NCI-H82 treated with DMSO at 0.1 percent for 48 hours (cell line): ENCODE measurements around the gene GPR162.
"Not testable (repeated sequence)": the region's sequence is repeated elsewhere in the genome, so short reads cannot be mapped to it uniquely, and the experiment has no call there.

ENCODE experiments used
- DNase-seq: peaks from one replicate; lab custom pipeline; 2025; ENCODE audit not compliant: unreplicated experiment; lab: John Stamatoyannopoulos, UW

The GPR162 gene

DNA sequence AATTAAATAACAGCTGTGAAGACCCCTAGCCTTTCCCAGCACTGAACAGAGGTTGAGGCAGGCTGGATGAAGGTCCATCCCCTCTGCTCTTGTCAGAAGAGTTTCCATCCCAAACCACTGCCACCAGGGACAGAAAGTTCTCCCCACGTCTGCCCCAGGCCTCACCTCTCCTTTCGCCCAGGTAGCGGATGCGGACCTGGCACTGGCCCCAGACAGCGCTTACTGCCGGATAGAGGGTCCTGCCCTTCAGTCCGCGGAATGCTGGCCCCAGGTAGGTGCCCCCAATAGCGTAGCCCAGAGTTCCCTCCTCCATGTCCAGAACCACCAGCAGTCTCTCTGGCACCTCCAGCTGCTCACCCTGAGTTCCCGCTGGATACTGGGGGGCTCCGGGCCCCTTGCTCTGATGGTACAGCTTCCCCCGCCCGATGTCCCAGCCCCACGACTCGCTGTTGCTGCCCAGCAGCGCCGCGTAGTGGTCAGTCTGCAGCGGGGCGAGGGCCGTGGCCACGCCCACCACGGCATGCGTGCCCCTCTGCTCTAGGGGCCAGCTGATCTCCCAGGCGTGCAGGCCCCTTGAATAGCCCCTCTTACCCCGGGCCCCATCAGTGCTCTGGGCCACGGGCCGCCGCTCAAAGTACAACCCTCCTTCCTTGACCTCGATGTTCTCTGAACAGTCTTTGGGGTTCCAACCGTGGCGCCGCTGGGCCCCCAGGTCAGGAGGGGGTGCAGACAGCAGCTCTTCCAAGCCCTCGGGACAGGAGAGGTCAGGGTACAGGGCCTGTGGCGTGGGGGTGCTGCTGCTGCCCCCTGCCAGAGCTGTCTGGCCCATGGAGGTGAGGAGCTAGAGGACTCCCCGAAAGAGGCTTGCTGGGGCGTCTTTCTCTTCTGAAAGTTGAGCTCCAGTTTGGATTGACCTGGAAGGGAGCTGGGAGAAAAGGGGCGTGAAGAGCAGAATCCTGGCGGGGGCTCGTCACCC lies 50.7 kb downstream of the GPR162 start:
- peak; percentile 52 for DNase-seq

DNA sequence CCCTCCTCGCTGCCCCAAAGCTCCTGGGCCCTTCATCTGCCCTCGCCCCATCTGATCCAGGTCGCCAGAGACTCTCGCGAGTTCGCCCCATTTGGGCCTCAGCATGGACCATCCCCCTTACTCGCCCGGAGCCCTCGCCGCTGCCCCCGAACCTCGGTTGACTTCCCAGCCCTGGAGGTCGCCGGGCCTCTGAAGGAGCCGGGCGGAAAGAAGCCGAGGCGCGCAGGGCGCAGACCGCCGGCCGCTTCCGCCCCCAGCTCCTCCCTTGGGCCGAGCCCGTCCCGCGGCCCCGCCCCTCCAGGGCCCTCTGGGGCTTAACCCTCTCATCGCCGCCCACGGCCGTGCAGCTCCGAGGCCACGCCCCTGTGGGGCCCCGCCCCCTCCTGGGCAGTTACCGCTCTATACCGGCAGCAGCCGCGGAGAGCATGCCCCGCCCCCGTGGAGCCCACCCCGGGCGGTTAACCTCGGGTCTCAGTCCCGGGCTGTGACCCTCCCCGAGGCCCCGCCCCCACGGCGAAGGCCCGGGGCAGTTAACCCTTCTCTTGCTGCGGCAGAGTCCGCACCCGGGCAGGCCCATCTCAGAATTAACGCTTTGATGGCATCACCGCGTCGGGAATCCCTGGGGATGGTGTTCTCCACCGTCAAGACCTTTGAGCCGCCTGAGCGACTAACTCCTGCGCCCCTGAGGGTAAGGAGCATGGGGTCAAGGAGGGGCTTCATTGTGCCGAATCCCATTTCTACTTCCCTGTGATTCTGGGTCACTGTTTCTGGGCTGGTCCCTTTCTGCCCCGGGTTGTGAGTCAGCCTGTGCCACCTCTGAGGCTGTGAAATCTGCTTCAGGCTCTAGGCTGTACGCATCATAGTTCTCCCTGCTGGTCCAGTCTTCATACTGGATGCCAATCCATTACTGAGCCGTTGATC lies 51.7 kb downstream of the GPR162 start, which contains the start of gene SPSB2:
Gene SPSB2 (minus strand): TSS at position 210 of the 921 bp plus-strand sequence. CDS start 402 bp downstream, outside the sequence.
- peak; percentile 90 for DNase-seq

DNA sequence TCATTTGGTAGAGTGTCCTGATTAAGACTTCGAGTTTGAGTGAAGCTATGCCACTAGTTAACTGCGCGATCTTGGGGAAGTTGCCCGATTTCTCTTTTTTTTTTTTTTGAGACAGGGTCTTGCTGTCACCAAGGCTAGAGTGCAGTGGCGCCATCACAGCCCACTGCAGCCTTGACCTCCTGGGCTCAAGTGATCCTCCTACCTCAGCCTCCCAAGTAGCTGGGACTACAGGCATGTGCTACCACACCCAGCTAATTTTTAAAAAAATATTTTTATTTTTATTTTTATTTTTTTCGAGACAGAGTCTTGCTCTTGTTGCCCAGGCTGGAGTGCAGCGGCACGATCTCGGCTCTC lies 52.4 kb downstream of the GPR162 start:
- DNase-seq = not testable (repeated sequence)
